Measurements from ENCODE around the gene SEL1L. TPM values are rescaled to one million over a fixed set of nuclear protein-coding genes. Genes with fewer than 3 reads are reported as not detected.

The SEL1L gene
- total RNA-seq = 10 to 100 TPM; 55.7 to 72.6 (median 63.1) TPM

- Mint-ChIP-seq H3K27me3 (ENCODE audit: low read depth) (peaks cover 2% of the 10 kb centered on the region), H3K36me3 (ENCODE audit: insufficient read depth) (peaks cover 2% of the 10 kb centered on the region), H3K9me3 (no peaks in the 10 kb centered on the region), H3K4me1 (ENCODE audit: low read depth) (peaks cover 61% of the 10 kb centered on the region), H3K4me3 (peak within 1 kb of the TSS; percentile 96)
- peak; percentile 99 for DNase-seq
- ATAC-seq = peak; percentile 97
These were observed at the start of gene SEL1L for GRCh38 chr14:81533536-81534343. Gene SEL1L, minus strand, starts transcription at chr14:81533853. Its CDS starts 109 bp downstream, at chr14:81533744.

DNA sequence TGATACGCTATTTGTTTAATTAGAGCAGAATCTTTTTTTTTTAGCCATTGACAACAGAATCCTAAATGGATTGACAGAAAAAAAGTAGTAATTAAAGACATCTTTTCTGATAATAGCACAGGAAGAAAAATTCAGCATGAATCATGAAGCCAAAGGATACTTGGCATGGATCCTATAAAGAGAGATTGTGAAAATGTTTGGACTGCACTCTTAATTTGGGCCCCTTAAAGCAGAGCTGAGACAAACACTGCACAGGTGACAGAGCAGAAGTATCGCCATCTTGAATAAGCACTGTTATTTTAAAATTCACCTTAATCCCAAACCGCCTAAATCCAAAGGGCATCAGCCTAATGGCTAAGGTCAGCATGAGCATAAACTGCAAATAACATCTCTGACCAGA is 48.8 kb upstream of the SEL1L start:
- peaks cover 4% of the 10 kb centered on the region for H3K9me3 Mint-ChIP-seq
- no peaks in the 10 kb centered on the region for H3K4me1 Mint-ChIP-seq (ENCODE audit: low read depth)
- no peaks in the 10 kb centered on the region for H3K27me3 Mint-ChIP-seq (ENCODE audit: low read depth)
- DNase-seq (no peak), ATAC-seq (no peak)
- H3K4me3 Mint-ChIP-seq = no peak overlapping the region
- no peaks in the 10 kb centered on the region for H3K36me3 Mint-ChIP-seq (ENCODE audit: insufficient read depth)

DNA sequence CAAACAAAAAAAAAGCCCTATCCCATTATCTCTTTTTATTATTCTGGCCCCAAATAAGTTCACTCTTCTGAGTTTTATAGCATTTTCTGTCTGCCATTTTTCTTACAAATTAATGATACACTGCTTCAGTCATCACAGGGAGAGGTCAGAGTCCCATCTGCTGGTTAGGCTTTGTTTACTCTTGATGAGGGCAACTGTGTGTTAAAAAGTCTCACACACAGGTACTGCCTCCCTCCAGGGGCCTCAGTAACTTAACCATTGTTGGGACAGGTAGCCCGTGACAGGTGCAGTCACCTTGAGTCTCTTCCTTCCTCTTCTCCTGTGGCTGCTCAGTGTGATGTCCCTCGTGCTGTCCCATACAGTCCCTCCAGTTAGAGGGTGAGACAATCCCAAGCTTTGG is 45.5 kb upstream of the SEL1L start:
- no peaks in the 10 kb centered on the region for H3K4me1 Mint-ChIP-seq (ENCODE audit: low read depth)
- H3K27me3 Mint-ChIP-seq (ENCODE audit: low read depth) = peaks cover 6% of the 10 kb centered on the region
- no peaks in the 10 kb centered on the region for H3K36me3 Mint-ChIP-seq (ENCODE audit: insufficient read depth)
- DNase-seq (no peak), ATAC-seq (no peak)
- no peak overlapping the region for H3K4me3 Mint-ChIP-seq
- peaks cover 4% of the 10 kb centered on the region for H3K9me3 Mint-ChIP-seq

GRCh38 chr14:81571437-81571836 is 37.8 kb upstream of the SEL1L start:
- DNase-seq (no peak), ATAC-seq (peak; percentile 27 to 56)
- no peaks in the 10 kb centered on the region for H3K4me1 Mint-ChIP-seq (ENCODE audit: low read depth)
- peaks cover 15% of the 10 kb centered on the region for H3K27me3 Mint-ChIP-seq (ENCODE audit: low read depth)
- no peak overlapping the region for H3K4me3 Mint-ChIP-seq
- H3K36me3 Mint-ChIP-seq (ENCODE audit: insufficient read depth) = no peaks in the 10 kb centered on the region
- no peaks in the 10 kb centered on the region for H3K9me3 Mint-ChIP-seq

DNA sequence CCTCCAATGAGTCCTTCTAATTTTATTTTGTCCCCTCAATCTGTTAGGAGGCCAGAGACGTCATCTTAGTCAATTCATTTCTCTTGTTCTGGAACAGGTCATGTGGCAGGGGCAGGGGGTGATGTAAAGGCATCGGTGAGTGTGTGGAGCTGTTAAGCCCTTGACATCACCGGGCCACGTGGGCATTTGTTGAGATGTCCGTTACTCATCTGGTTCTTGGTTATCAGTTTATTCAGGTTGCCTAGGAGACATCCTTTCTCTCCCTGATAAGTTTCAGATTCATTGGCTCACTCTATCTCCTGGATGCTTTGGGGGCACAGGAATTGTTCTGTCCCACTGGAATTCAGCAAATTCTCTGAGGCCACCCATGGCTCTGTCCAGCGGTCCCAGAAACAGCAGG is 33.6 kb upstream of the SEL1L start:
- DNase-seq (no peak), ATAC-seq (no peak)
- Mint-ChIP-seq H3K36me3 (ENCODE audit: insufficient read depth) (no peaks in the 10 kb centered on the region), H3K4me3 (no peak overlapping the region), H3K27me3 (ENCODE audit: low read depth) (peaks cover 14% of the 10 kb centered on the region), H3K9me3 (no peaks in the 10 kb centered on the region), H3K4me1 (ENCODE audit: low read depth) (no peaks in the 10 kb centered on the region)

GRCh38 chr14:81565441-81566290 is 32.0 kb upstream of the SEL1L start:
- no peak for DNase-seq
- no peak for ATAC-seq
- no peaks in the 10 kb centered on the region for H3K4me1 Mint-ChIP-seq (ENCODE audit: low read depth)

GRCh38 chr14:81562818-81563217 is 29.2 kb upstream of the SEL1L start:
- Mint-ChIP-seq H3K36me3 (ENCODE audit: insufficient read depth) (no peaks in the 10 kb centered on the region), H3K9me3 (no peaks in the 10 kb centered on the region), H3K4me3 (no peak overlapping the region), H3K27me3 (ENCODE audit: low read depth) (peaks cover 10% of the 10 kb centered on the region), H3K4me1 (ENCODE audit: low read depth) (no peaks in the 10 kb centered on the region)
- ATAC-seq (no peak), DNase-seq (no peak)

More at GRCh38 chr14:81565441-81566290, 32.0 kb upstream of the SEL1L start:
- Mint-ChIP-seq H3K4me3 (no peak overlapping the region), H3K9me3 (no peaks in the 10 kb centered on the region), H3K36me3 (ENCODE audit: insufficient read depth) (no peaks in the 10 kb centered on the region), H3K27me3 (ENCODE audit: low read depth) (peaks cover 14% of the 10 kb centered on the region)

DNA sequence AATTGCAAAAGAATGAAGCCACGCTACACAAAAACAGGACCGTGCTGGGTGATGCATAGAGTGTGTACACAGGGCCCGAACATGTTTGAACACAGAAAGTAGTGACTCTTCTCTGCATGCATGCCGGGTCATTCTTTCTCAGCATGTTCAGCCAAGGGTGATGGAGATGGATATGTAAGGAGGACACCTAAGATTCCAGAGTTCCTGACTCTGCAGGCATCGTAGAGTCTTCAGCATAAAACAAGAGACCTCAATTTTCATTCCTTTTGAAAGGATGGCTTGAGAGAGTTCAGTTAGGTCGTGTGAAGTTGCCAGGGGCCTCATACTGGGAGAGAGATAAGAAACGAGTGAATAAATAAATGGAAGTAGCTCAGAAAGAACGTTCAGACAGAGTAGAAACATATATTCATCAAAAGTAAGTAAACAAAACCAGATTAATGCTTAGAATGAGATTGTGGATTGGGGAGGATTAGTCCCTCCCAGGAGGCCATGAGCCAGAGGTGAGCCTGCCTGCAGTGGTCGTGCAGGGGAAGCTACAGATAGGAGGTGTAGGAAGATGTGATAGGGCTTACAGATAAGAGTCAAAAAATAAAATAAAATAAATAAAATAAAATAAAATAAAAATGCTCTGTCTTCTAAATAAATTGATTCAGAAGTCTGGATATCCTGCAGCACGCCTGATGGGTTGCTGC is 27.6 kb upstream of the SEL1L start:
- H3K4me3 Mint-ChIP-seq = no peak overlapping the region
- H3K9me3 Mint-ChIP-seq = no peaks in the 10 kb centered on the region
- no peak for DNase-seq
- no peaks in the 10 kb centered on the region for H3K4me1 Mint-ChIP-seq (ENCODE audit: low read depth)
- ATAC-seq = no peak
- peaks cover 4% of the 10 kb centered on the region for H3K27me3 Mint-ChIP-seq (ENCODE audit: low read depth)
- no peaks in the 10 kb centered on the region for H3K36me3 Mint-ChIP-seq (ENCODE audit: insufficient read depth)

- ATAC-seq (no peak), DNase-seq (no peak)
- Mint-ChIP-seq H3K4me3 (no peak overlapping the region), H3K9me3 (no peaks in the 10 kb centered on the region), H3K4me1 (ENCODE audit: low read depth) (no peaks in the 10 kb centered on the region), H3K36me3 (ENCODE audit: insufficient read depth) (no peaks in the 10 kb centered on the region), H3K27me3 (ENCODE audit: low read depth) (no peaks in the 10 kb centered on the region)
These were observed 25.7 kb upstream of the SEL1L start for GRCh38 chr14:81559385-81559784.

DNA sequence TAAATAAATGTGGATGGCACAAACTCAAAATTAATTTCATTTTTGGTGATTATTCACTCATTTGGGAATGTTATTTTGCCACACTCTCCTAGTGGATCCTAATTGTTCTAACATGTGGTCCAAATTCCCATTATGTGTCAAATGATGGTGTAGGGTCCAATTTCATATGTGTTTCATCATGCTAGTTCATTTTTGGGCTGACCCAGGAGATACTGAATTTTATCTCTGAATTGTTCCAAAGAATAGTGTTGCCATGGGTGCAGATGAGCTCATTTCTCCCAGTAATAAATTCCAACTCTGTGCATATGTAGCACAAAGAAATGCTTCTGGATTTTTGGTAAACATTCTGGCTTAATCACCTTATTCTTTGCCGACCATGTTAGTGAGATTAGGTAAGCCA is 23.5 kb upstream of the SEL1L start:
- Mint-ChIP-seq H3K9me3 (no peaks in the 10 kb centered on the region), H3K4me1 (ENCODE audit: low read depth) (no peaks in the 10 kb centered on the region), H3K36me3 (ENCODE audit: insufficient read depth) (no peaks in the 10 kb centered on the region), H3K4me3 (no peak overlapping the region), H3K27me3 (ENCODE audit: low read depth) (no peaks in the 10 kb centered on the region)
- DNase-seq = no peak
- no peak for ATAC-seq

DNA sequence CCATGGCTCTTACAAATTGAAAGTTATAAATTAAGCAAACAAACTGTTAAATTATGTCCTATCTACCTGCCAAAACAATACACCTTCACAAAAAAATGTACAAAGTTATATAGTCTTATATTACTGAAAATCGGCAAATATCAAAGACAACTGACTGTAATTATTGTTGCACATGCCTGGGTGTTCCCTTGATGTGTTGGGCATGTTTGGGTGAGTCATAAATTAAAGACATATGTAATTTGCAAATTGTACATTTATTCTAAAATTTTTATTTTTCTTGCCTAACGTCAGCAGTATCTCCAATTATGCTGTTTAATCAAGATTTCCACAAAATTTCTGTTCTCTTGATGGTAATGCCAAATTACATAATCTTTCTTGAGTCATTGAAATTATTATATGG is 22.0 kb upstream of the SEL1L start:
- H3K36me3 Mint-ChIP-seq (ENCODE audit: insufficient read depth) = no peaks in the 10 kb centered on the region
- H3K9me3 Mint-ChIP-seq = peaks cover 3% of the 10 kb centered on the region
- DNase-seq = no peak
- H3K4me3 Mint-ChIP-seq = no peak overlapping the region
- ATAC-seq = no peak
- no peaks in the 10 kb centered on the region for H3K4me1 Mint-ChIP-seq (ENCODE audit: low read depth)
- no peaks in the 10 kb centered on the region for H3K27me3 Mint-ChIP-seq (ENCODE audit: low read depth)

DNA sequence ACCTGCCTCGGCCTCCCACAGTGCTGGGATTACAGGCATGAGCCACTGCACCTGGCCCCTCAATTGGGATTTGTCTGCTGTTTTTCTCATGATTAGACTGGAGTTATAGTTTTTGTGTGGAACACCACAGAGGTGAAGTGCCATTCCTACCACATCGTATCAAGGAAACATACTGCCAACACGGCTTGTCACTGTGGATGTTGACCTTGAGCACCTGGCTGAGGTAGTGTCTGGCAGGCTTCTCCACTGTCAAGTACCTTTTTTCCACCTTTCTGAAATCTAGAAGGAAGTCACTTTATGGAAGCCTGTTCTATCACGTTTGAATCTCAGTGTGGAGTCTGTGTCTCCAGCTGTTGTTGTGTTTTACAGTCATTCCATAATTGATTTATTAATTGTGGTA is 21.4 kb upstream of the SEL1L start:
- Mint-ChIP-seq H3K4me3 (no peak overlapping the region), H3K4me1 (ENCODE audit: low read depth) (peaks cover 3% of the 10 kb centered on the region), H3K9me3 (peaks cover 3% of the 10 kb centered on the region), H3K36me3 (ENCODE audit: insufficient read depth) (no peaks in the 10 kb centered on the region), H3K27me3 (ENCODE audit: low read depth) (no peaks in the 10 kb centered on the region)
- ATAC-seq (no peak), DNase-seq (no peak)

DNA sequence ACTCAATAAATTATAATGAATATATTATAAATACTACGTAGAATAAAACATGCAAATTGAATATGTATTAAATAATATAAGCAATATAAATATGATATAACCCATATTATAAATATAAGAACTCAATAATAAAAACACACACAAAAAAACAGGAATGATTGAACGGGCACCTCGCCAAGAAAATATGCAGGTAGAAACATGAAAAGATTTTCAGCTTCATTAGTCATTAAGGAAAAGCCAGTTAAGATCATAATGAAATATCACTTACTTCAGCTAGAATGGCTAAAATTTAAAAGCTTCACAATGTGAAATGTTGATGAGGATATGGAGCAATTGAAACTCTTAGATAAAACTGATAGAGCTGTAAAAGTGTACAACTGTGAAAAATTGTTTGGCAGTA is 17.8 kb upstream of the SEL1L start:
- DNase-seq (no peak), ATAC-seq (no peak)
- no peak overlapping the region for H3K4me3 Mint-ChIP-seq
- H3K27me3 Mint-ChIP-seq (ENCODE audit: low read depth) = no peaks in the 10 kb centered on the region
- H3K4me1 Mint-ChIP-seq (ENCODE audit: low read depth) = peaks cover 8% of the 10 kb centered on the region
- no peaks in the 10 kb centered on the region for H3K36me3 Mint-ChIP-seq (ENCODE audit: insufficient read depth)
- peaks cover 3% of the 10 kb centered on the region for H3K9me3 Mint-ChIP-seq

GRCh38 chr14:81550001-81550637 is 16.5 kb upstream of the SEL1L start:
- ATAC-seq = peak; percentile 62 to 73
- H3K4me1 Mint-ChIP-seq (ENCODE audit: low read depth) = peaks cover 8% of the 10 kb centered on the region
- no peak overlapping the region for H3K4me3 Mint-ChIP-seq
- H3K27me3 Mint-ChIP-seq (ENCODE audit: low read depth) = no peaks in the 10 kb centered on the region
- no peaks in the 10 kb centered on the region for H3K36me3 Mint-ChIP-seq (ENCODE audit: insufficient read depth)
- no peak for DNase-seq
- peaks cover 3% of the 10 kb centered on the region for H3K9me3 Mint-ChIP-seq
